ENCODE measurements around the gene WTAP. TPM values are rescaled to one million over a fixed set of nuclear protein-coding genes. Genes with fewer than 3 reads are reported as not detected.
"Not testable (repeated sequence)": the region's sequence is repeated elsewhere in the genome, so short reads cannot be mapped to it uniquely, and the experiment has no call there.

WTAP gene
- total RNA-seq, 2 donors from 2014 or later = 89.9 to 94.3 TPM

DNA sequence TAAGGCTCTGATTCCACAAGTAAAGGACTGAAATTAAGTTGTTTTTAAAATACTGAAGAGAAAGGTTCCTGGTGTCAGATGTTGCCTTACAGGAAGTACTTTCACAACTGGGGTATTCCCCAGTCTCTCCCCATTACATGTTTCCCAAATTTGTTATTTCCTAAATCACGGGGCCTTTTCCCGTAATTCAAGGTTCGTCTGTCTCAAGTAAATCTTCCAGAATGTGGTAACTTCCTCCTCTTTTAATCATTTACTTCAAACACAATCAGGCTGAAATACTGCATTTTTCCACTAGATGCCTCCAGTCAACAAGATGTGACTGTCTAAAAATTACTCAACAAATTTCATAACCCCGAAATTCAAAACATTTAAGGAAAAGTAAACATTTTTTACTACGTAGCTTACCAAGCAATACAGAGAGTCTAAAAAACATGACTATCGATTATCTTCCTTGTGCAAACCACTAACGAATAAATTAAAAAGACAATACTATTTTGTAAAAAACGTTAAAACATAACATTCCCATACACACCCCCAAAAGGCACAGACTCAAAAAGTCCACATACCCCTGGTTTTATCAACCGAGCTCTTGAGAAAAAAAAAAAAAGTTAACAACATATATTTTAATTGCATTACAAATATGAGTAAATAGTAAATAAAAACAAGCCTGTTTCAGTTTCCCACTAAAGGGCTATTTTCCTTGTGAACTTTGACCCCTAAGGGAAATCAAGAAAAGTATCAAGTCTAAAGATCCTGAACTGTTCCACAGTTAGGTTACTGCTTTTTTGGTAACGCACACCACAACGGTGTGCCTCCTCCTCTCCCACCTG lies 36.0 kb upstream of the WTAP start:
- no peaks in the 10 kb centered on the region for H3K9me3 Mint-ChIP-seq
- peaks cover 31 to 45% of the 10 kb centered on the region in 2 donors for H3K36me3 Mint-ChIP-seq
- DNase-seq (ENCODE audit: low spot score in 2 of 2) = no peak
- peak overlapping the region; percentile 93 to 95 for H3K27ac Mint-ChIP-seq
- no peak for ATAC-seq

DNA sequence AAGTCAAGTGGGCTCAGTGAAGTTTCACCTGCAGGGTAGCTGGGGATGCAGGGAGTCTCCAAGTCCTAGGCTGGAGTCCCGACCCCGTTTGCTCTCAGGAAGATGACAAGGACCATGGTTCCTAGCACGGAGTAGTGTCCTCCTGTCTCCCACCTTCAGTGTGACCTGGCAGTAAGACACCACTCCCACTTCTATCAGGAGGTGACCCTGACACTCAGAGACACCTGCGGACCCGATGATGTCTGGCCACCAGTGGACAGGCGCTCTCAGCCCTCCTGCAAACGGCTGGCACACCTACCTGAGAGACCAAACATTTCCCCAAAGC lies 35.4 kb upstream of the WTAP start:
- Mint-ChIP-seq H3K36me3 (peaks cover 31 to 40% of the 10 kb centered on the region in 2 donors), H3K9me3 (no peaks in the 10 kb centered on the region), H3K27ac (peak overlapping the region; percentile 93 to 95)
- no peak for DNase-seq (ENCODE audit: low spot score in 2 of 2)
- no peak for ATAC-seq

DNA sequence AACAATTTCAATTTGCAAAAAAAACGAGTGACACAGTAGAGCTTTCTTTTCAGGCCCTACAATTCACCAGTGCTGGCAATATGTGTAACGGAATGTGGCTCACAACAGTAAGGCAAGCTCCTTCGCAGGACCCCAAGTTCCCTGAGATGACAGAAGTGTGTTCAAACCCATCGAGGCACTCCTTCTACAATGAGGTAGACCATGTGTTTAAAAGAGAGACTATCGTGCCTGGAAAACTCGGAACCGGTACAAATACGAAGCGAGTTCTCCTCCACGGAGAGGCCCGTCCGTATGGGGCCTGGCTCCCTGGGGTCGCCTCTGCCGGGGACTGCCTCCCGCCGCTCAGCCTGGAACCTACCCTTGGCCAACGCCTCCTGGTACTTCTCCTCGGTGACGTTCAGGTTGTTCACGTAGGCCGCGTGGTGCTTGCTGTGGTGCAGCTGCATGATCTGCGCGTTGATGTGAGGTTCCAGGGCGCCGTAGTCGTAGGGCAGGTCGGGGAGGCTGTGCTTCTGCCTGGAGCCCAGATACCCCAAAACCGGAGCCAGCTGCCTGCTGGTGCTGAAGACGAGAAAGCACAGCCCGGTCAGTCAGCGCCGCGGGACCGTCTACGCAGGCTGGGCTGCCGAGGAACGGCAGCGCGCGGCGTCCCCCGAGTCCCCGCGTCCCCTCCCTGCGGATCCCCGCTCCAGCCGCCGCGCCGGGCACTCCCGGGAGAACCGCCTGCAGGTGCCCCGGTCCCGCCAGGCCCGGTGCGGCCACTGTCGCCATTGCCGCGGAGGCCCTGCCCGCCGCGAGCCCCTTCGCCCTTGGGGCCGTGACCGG lies 34.8 kb upstream of the WTAP start:
- peak; percentile 46 to 49 for ATAC-seq
- Mint-ChIP-seq H3K27ac (peak overlapping the region; percentile 93 to 95), H3K9me3 (no peaks in the 10 kb centered on the region), H3K36me3 (peaks cover 31 to 34% of the 10 kb centered on the region in 2 donors)
- peak in 1 of 2 donors; percentile 59 for DNase-seq (ENCODE audit: low spot score in 2 of 2)

DNA sequence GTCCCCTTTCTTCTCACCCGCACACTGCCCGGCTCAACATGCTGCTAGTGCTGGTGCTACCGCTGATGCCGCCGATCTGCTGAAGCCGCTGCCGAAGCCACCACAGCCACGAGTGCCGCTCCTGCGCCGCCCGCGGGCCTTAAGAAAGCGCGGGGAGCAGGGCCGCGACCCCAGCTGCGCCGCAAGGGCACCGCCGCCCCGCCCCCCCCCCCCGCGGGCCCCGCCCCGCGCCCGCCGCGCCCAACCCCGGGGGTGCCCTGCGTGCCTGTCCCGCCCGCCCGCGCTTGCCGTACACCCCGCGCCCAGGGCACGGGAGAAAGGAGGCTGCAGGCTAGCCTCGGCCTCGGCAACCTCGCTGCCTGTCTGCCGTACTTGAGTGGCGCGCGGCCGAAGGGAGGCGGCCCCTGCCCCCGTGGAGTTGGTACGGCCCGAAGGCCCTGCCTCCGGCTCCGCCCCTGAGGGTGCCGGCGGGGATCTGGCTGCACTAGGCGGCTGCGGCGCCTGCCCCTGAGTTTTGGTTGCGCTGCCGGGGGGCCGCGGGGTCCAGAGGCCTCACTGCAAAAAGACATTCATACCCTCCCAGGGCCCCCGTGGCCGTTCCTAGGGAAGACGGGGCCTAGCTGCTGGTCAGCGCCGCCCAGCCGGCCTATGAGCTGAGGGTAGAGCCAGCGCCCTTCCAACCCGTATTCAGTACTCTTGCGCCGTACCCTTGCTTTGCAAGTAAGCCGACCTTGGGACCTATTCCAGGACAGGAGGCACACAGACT lies 34.0 kb upstream of the WTAP start, which contains the start of gene SOD2:
Gene SOD2, minus strand, starts transcription at position 114 of the 766 bp plus-strand sequence. Its CDS starts 74 bp downstream, at position 40.
- peak; percentile 80 for ATAC-seq
- Mint-ChIP-seq H3K27ac (peak within 1 kb of the TSS; percentile 95 to 98), H3K9me3 (no peaks in the 10 kb centered on the region), H3K36me3 (peaks cover 30 to 31% of the 10 kb centered on the region in 2 donors)
- DNase-seq (ENCODE audit: low spot score in 2 of 2) = peak; percentile 88 to 91

DNA sequence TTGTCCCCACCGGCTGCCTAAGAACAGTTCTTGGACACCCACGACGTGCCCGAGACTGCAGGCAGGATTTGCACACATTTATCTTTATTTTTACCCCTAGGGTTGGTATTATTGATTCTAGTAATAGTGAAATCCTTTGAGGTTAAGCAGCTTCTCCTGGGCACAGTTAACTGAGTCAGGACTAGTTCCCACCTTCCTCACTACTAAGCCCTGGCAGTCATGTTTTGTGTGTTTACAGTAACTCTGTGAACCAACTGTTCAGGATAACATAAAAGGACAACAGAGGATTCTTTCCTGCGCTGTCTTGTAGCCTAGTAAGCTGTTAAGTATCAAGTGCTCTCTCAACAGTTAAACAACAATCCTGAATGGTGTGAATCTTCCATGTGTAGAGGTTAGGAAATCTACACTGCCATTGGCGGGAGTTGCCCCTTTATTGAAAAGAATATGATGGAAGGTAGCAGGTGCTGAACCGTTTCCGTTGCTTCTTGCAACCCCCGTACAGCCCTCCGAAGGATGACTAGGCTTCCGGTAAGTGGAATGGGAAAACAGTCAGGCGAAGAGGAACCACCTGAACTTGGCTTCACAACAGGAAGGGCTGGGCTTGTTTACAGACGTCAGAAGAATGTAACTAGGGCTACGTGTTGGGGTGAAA lies 33.3 kb upstream of the WTAP start:
- Mint-ChIP-seq H3K9me3 (no peaks in the 10 kb centered on the region), H3K27ac (peak overlapping the region; percentile 95 to 98), H3K36me3 (peaks cover 23 to 24% of the 10 kb centered on the region in 2 donors)
- DNase-seq (ENCODE audit: low spot score in 2 of 2) = peak in 1 of 2 donors; percentile 64
- peak; percentile 56 to 68 for ATAC-seq

DNA sequence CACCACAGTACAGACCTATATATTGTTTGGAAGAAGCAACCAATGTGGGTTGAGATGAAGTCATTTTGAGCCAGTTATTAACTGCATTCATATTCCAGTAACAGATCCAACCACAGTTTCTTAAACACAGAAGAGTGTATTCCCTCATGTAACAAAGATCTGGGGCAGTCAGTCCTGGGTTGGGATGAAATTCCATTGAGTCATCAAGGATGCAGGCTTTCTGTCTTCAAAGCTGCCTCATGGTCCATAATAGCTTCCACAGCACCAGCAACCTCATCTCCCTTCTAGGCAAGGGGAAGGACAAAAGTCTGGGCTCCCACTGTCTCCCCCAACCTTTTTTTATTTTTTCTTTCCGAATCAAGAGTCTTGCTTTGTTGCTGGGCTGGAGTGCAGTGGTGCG lies 31.3 kb upstream of the WTAP start:
- no peak for ATAC-seq
- Mint-ChIP-seq H3K27ac (peak overlapping the region in 1 of 2 donors; percentile 95), H3K9me3 (no peaks in the 10 kb centered on the region), H3K36me3 (peaks cover 14 to 16% of the 10 kb centered on the region in 2 donors)
- DNase-seq (ENCODE audit: low spot score in 2 of 2) = no peak

DNA sequence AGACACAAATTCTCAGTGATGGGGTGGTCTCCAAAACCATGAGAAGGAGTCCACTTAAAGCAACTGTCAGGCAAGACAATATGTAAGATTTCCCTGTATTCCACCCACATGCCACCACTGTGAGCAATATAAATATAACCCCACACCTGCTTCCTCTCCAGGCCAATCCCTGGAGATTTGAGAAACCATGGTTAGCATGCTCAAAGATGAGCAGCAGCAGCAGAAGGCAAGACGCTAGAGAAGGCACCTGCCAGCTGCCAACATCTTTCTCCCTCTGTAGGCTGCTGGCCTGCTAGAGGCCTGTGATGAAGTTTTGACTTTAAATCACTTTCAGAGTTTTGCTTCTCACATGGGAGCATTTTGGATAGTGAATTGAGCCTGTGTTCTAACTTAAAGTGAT lies 26.3 kb upstream of the WTAP start:
- peak in 1 of 2 donors; percentile 7 for ATAC-seq

DNA sequence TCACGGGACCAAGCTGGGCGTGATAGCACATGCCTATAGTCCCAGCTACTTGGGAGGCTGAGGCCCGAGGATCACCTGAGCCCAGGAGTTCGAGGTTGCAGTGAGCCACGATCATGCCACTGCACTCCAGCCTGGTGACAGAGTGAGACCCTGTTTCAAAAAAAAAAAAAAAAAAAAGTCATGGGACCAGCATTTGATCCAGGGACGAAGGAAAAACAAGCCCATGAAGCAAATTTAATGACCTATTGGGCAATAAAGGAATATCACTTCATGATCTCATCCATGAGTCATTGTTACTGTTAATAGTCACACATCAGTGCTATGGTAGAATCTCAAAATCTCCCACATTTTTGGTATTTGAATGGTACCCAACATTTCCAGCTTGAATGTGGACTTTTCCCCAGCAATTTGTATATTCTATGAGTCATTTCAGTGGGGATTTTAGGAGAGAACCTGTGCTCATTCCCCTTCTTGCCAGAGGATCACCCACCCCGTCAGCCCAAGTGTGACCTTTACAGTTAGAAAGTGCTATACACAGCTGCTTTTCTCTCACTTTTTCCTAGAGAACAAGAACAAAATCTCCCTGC lies 25.8 kb upstream of the WTAP start:
- Mint-ChIP-seq H3K27ac (peak overlapping the region; percentile 55 to 84), H3K36me3 (peaks cover 9 to 18% of the 10 kb centered on the region in 2 donors), H3K9me3 (peaks cover 0 to 6% of the 10 kb centered on the region in 2 donors)
- DNase-seq (ENCODE audit: low spot score in 2 of 2) (no peak), ATAC-seq (peak; percentile 77 to 93)

More for the DNA sequence above, 26.3 kb upstream of the WTAP start:
- no peak overlapping the region for H3K27ac Mint-ChIP-seq
- H3K36me3 Mint-ChIP-seq = peaks cover 9 to 18% of the 10 kb centered on the region in 2 donors
- DNase-seq (ENCODE audit: low spot score in 2 of 2) = no peak
- H3K9me3 Mint-ChIP-seq = peaks cover 0 to 6% of the 10 kb centered on the region in 2 donors

DNA sequence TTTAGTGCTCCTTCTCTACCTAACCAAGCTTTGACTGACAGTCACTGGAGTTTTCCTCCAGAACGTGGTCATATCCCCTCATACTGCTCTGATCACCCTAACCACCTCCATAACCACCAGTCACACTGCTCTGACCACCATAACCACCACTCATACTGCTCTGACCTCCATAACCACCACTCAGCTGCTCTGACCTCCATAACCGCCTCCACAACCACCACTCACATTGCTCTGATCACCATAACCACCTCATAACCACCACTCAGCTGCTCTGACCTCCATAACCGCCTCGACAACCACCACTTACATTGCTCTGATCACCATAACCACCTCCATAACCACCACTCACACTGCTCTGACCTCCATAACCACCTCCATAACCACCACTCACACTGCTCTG lies 16.7 kb upstream of the WTAP start:
- not testable (repeated sequence) for H3K9me3 Mint-ChIP-seq; ATAC-seq; H3K27ac Mint-ChIP-seq; H3K36me3 Mint-ChIP-seq; DNase-seq (ENCODE audit: low spot score in 2 of 2)

DNA sequence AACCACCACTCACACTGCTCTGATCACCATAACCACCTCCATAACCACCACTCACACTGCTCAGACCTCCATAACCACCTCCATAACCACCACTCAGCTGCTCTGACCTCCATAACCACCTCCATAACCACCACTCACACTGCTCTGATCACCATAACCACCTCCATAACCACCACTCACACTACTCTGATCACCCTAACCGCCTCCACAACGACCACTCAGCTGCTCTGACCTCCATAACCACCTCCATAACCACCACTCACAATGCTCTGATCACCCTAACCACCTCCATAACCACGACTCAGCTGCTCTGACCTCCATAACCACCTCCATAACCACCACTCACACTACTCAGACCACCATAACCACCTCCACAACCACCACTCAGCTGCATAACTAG lies 14.9 kb upstream of the WTAP start:
- not testable (repeated sequence) for ATAC-seq; H3K36me3 Mint-ChIP-seq; H3K9me3 Mint-ChIP-seq; DNase-seq (ENCODE audit: low spot score in 2 of 2); H3K27ac Mint-ChIP-seq

DNA sequence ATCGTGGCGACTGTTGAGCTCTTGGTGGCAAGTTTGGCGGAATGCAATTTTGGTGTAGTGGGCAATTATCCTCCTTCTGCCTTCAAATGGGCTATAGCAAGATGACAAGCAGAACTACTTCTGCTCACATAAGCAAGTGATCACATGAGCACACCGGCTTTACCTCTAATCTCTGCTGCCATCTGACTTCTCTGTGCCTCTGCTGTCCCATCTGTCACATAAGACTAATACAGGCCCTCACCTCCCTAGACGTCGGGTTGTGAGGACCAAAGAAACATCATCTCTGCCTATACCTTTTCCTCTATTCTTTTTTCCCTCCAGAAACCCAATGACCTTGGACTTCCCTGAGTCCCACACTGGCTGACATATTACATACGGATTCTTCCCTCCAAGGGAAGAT lies 13.3 kb upstream of the WTAP start:
- Mint-ChIP-seq H3K27ac (no peak overlapping the region), H3K36me3 (no peaks in the 10 kb centered on the region)
- no peak for DNase-seq (ENCODE audit: low spot score in 2 of 2)

DNA sequence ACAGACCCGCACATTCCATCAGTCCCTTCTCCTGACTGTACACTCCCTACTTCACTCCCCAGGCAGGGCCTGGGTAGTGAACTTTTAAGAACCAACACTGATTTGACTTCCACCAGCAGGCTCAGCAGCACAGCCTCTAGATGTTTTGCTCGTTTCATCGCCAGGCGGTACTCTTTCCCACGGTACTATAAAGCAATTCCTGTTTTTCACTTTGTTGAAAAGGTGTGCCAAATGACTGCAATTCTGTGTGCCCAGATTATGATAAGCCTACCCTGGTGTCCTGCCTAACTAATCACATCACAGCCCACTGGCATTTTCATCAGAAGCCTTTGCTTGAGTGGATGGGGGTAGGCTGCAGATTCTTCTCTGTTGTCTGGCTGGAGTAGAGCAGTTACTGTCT lies 12.9 kb upstream of the WTAP start:
- Mint-ChIP-seq H3K36me3 (no peaks in the 10 kb centered on the region), H3K27ac (no peak overlapping the region), H3K9me3 (no peaks in the 10 kb centered on the region)
- ATAC-seq = no peak
- no peak for DNase-seq (ENCODE audit: low spot score in 2 of 2)

More for the DNA sequence above, 13.3 kb upstream of the WTAP start:
- no peaks in the 10 kb centered on the region for H3K9me3 Mint-ChIP-seq
- ATAC-seq = no peak

DNA sequence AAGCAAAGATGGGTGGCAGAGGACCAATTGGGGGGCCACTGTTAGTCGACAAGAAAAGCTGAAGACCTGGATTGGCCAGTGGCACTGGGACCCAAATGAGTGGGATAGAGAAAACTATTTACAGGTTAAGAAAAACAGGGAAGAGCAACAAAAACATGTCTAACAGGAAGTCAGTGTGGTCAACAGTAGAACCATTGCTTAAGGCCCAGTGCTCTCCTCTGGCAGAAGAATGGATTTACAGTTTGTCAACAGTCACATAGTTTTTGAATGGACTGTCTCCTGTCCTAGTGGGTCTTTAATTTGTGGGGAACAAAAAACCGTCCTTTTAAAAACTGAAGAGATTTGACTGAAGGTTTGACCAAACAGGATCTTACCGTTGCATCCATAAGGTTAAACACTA lies 12.1 kb upstream of the WTAP start:
- DNase-seq (ENCODE audit: low spot score in 2 of 2) (no peak), ATAC-seq (no peak)
- Mint-ChIP-seq H3K36me3 (no peaks in the 10 kb centered on the region), H3K9me3 (no peaks in the 10 kb centered on the region), H3K27ac (no peak overlapping the region)

DNA sequence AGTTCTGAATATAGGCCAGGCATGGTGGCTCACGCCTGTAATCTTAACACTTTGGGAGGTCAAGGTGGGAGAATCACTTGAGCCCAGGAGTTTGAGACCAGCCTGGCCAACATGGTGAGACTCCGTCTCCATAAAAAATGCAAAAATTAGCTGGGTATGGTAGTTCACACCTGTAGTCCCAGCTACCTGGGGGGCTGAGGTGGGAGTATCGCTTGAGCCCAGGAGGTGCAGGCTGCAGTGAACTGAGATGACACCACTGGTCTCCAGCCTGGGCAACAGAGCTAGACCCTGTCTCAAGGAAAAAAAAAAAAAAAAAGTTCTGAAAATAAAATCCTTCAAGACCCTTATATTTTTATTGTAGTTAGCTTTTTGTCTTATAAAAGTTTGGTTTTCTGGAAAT lies 11.7 kb upstream of the WTAP start:
- Mint-ChIP-seq H3K27ac (no peak overlapping the region), H3K36me3 (no peaks in the 10 kb centered on the region)

DNA sequence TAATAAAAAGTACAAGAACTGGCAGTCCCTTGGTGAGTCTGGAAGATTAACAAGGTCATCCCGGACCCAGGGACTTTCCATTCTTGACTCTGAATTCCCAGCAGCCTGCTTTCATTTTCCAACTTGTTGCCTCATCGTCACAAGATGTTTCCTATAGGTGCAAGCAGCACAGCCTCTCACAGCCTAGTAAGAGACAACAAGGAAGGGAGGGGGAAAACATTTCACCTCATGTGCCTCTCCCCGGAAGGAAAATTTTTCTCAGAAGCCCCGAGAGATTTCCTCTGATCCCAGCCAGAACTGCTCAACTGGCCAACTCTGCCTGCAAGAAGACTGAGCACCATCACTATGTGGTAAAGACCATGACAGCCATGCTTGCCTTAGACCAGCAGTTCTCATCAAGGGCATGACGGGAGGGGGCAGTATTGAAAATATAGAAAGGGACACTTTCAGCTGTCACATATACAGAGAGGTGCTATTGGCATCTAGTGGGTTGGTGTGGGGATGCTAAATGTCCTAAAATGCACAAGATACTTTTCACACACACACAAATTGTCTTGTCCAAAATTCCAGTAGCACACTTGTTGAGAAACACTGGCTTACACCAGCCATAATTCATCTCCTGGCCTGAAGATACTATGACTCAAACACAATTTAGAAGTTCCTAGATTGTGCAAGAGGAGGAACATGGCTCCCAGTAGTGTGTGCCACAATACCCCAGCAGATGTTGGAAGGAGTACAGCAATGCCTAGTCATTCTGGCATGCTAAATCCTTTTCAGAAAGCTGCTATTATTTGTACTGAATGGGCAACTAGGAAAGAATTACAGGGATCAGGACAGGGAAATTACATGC lies 10.8 kb upstream of the WTAP start:
- ATAC-seq = peak in 1 of 2 donors; percentile 50
- no peaks in the 10 kb centered on the region for H3K9me3 Mint-ChIP-seq
- peak overlapping the region in 1 of 2 donors; percentile 26 for H3K27ac Mint-ChIP-seq
- H3K36me3 Mint-ChIP-seq = no peaks in the 10 kb centered on the region
- no peak for DNase-seq (ENCODE audit: low spot score in 2 of 2)

More for the DNA sequence above, 11.7 kb upstream of the WTAP start:
- ATAC-seq (no peak), DNase-seq (ENCODE audit: low spot score in 2 of 2) (no peak)
- H3K9me3 Mint-ChIP-seq = no peaks in the 10 kb centered on the region
